Nephron progenitor cell (in vitro differentiated cells): ENCODE results near the gene HMG20B.
A peak's percentile ranks its signal among the peaks of the same experiment; 100 is the strongest.

Experiments
- DNase-seq: peaks from one replicate; pipeline ENCODE4 v3.0.0; 2021
- H3K27ac Mint-ChIP-seq: 2 replicates; pipeline ENCODE4 v1.8.0; 2021; ENCODE audit warnings: mild to moderate bottlenecking, moderate library complexity, mixed read lengths
- H3K27me3 Mint-ChIP-seq: 2 replicates; pipeline ENCODE4 v1.8.0; 2021; ENCODE audit warnings: mild to moderate bottlenecking, low read depth, mixed read lengths; ENCODE audit not compliant: poor library complexity
- H3K36me3 Mint-ChIP-seq: 2 replicates; pipeline ENCODE4 v1.8.0; 2021; ENCODE audit warnings: low read depth, mixed read lengths
- H3K4me1 Mint-ChIP-seq: 2 replicates; pipeline ENCODE4 v1.8.0; 2021; ENCODE audit warnings: mixed read lengths
- H3K4me3 Mint-ChIP-seq: 2 replicates; pipeline ENCODE4 v1.8.0; 2021; ENCODE audit warnings: mild to moderate bottlenecking, moderate library complexity, mixed read lengths
- H3K9me3 Mint-ChIP-seq: 2 replicates; pipeline ENCODE4 v1.8.0; 2021; ENCODE audit warnings: mild to moderate bottlenecking, moderate library complexity, mixed read lengths
- CTCF ChIP-seq: fragments of 200-600 bp; sonication (generic); IDR thresholded peaks from 2 replicates; pipeline ENCODE4 v1.5.0; 2021; ENCODE audit warnings: antibody characterized with exemption

The HMG20B gene

DNA sequence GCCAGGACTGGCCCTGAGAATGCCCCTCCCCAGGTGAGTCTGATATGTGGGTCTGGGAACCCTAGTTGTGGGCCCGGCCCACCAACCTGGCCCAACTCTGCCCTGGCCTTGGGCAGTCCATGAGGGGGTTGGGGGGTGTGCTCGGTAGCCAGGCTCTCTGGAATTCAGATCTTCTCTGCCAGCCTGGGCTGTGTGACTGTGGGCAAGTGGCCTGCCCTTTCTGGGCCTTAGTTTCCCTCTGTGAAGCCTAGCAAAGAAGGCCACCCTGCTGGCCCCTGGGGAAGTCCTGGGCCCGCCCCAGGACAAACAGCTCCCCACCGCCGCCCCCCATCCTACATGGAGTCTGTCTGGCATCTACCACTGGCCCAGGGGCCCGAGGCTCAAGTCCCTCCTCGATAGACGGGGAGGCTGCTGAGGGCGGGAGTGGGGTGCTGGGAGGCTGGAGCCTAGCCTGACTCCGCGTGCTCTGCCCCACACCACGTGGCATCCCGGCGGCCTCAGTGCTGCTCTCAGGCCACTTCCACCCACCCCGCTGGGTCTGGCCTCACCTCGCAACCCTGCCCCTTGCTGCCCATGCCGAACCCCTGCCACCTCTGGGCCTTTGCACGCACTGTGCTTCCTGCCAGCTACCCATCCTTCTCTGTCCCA is 42.2 kb downstream of the HMG20B start:
- Mint-ChIP-seq H3K27me3 (no peaks in the 10 kb centered on the region), H3K4me3 (no peak overlapping the region), H3K9me3 (no peaks in the 10 kb centered on the region), H3K4me1 (peaks cover 8% of the 10 kb centered on the region), H3K36me3 (peaks cover 11% of the 10 kb centered on the region), H3K27ac (peak overlapping the region; percentile 66)
- no peak for DNase-seq
- no peak for TF ChIP-seq CTCF

DNA sequence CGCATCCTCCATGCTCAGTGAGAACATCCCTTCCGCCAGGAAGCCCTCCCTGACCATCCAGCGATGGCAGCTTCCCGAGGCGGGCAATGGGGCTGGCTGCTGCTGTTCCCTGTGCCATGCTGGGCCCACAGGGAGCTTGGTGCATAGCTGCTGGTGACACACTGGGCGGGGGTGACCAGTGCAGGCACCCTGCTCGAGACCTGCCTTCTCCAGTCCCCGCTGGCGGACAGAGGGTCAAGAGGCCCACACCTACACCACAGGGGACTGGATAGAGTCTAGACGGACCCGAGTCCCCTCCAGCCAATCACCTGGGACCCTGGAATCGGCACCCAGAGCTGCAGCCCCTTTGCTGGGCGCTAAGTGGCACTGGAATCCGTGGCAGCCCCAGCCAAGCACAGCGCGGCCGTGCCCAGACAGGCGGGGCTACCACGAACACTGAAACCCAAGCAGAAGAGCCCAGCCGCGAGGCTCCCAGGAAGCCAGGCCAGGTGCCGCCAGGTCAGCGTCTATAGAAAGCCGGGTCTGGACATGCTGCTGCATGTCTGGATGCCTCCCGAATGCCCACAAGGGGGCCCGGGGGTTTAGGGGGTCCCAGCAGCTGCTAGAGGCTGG is 42.9 kb downstream of the HMG20B start:
- DNase-seq: no peak
- H3K27ac Mint-ChIP-seq: peak overlapping the region; percentile 66
- H3K27me3 Mint-ChIP-seq: no peaks in the 10 kb centered on the region
- H3K36me3 Mint-ChIP-seq: peaks cover 8% of the 10 kb centered on the region
- no peak for TF ChIP-seq CTCF
- H3K4me3 Mint-ChIP-seq: no peak overlapping the region
- no peaks in the 10 kb centered on the region for H3K9me3 Mint-ChIP-seq
- peaks cover 8% of the 10 kb centered on the region for H3K4me1 Mint-ChIP-seq

GRCh38 chr19:3617463-3617862 is 44.7 kb downstream of the HMG20B start:
- DNase-seq: no peak
- Mint-ChIP-seq H3K4me1 (peaks cover 8% of the 10 kb centered on the region), H3K4me3 (no peak overlapping the region), H3K27me3 (no peaks in the 10 kb centered on the region), H3K36me3 (peaks cover 5% of the 10 kb centered on the region), H3K27ac (no peak overlapping the region), H3K9me3 (no peaks in the 10 kb centered on the region)
- no peak for TF ChIP-seq CTCF

DNA sequence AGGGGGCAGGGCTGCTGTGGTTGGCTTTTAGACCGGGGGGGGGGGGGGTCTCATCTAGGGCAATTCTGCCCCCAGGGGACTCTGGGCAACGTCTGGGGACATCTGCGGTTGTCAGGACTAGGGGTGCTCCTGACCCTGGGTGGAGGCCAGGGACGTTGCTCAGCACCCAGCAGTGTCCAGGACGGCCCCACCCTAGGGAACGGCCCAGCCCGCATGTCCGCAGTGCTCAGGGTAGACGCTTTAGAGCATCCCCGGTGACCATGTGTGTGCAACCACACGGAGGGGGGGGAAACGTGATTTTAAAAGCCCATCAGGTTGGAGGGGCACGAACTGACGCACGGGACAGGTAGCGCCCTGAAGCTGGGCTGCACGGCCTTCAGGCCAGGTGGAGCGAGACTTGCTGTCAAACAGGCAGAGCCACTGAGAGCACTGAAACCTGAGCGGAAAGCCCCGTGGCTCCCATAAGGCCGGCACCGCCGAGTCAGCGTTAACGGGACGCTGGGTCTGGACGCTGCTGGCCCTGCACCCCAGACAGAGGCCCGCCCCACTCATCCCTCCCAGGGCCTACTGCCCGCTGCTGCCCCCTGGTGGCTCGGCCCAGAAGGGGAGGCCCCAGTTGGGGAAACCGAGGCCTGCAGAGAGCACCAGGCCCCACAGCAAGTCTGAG is 45.5 kb downstream of the HMG20B start:
- peaks cover 8% of the 10 kb centered on the region for H3K4me1 Mint-ChIP-seq
- H3K27me3 Mint-ChIP-seq: peaks cover 3% of the 10 kb centered on the region
- no peaks in the 10 kb centered on the region for H3K9me3 Mint-ChIP-seq
- peak; percentile 84 for TF ChIP-seq CTCF
- peak; percentile 74 for DNase-seq
- H3K4me3 Mint-ChIP-seq: no peak overlapping the region
- peaks cover 9% of the 10 kb centered on the region for H3K36me3 Mint-ChIP-seq
- H3K27ac Mint-ChIP-seq: no peak overlapping the region

DNA sequence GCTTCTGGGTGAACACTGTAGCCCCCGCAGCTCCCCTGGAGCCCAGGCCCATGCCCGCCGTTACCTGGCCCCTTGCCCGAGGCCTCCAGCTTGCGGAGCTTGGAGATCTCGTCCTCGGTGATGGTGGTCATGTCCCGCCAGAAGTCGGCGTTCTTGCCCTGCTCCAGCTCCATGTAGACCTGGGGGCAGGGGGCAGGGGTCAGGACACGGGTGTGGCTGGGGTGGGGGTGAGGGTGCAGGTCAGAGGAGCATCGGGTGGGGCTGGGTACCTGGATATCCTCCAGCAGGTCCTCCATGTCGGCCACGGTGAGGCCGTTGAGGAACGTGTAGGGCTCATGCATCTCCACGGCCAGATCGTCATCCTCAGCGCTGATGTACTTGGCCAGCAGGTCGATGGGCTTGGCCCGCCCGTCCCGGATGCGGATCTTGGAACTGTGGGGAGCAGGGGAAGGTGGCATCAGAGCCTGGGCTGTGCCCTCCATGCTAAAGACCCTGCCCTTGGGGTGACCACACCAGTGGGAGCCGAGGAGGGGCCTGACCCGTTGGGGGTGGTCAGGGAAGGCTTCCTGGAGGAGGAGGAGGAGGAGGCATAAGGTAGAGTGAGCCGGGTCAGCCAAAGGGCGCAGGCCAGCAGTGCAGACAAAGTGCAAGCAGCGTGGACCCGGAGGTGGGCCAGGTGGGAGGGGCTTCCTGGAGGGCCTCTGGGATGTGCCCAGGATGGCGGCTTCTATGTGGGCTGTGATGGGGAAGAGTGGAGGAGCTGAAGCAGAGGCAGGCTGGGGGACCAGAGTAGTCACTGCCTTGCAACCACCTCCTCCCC is 46.3 kb downstream of the HMG20B start:
- Mint-ChIP-seq H3K36me3 (peaks cover 9% of the 10 kb centered on the region), H3K9me3 (no peaks in the 10 kb centered on the region), H3K27me3 (peaks cover 3% of the 10 kb centered on the region), H3K27ac (no peak overlapping the region), H3K4me1 (peaks cover 9% of the 10 kb centered on the region), H3K4me3 (no peak overlapping the region)
- no peak for DNase-seq
- no peak for TF ChIP-seq CTCF
